NCI-H1092 treated with DMSO at 0.1 percent for 48 hours (cell line): ENCODE measurements around the gene GAP43.

Experiments used
- DNase-seq: peaks from one replicate; lab custom pipeline; 2025; lab: John Stamatoyannopoulos, UW

Gene GAP43

GRCh38 chr3:115623044-115623868 is at the start of gene GAP43:
GAP43 (plus strand) TSS chr3:115623510; CDS start chr3:115623690, 180 bp downstream.
- DNase-seq, result peak; percentile 77

DNA sequence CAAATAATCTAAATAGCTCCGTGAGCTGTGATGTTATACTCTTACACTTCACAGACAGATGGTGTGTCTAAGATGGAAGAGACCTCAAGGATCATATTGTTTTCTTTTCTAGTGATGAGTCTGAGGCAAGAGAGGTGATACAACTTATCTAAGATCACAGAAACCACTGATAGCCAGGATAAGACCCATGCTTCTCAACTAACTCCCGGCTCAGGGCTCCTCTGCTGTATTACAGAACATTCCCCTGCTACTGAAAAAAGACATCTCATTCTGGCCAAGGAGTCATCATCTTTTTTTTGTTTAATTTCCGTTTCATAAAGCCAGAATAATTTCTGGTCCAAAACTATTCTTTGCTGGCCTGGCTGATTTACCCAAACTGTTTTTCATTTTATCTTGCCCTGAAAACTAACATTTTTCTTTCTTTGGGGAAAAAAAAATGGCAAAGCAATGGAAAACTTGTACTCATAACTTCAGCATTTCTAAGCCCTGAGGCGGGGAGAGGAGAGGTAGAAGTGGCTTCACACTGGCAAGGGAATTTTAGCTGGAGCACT is 46.9 kb upstream of the GAP43 start:
- no peak for DNase-seq

GRCh38 chr3:115577000-115577399 is 46.3 kb upstream of the GAP43 start:
- DNase-seq, result no peak

GRCh38 chr3:115578331-115578730 is 45.0 kb upstream of the GAP43 start:
- DNase-seq, result no peak

- no peak for DNase-seq
These were observed 42.7 kb upstream of the GAP43 start for GRCh38 chr3:115580566-115580965.

- DNase-seq, result no peak
These were observed 41.8 kb upstream of the GAP43 start for GRCh38 chr3:115581362-115582135.

DNA sequence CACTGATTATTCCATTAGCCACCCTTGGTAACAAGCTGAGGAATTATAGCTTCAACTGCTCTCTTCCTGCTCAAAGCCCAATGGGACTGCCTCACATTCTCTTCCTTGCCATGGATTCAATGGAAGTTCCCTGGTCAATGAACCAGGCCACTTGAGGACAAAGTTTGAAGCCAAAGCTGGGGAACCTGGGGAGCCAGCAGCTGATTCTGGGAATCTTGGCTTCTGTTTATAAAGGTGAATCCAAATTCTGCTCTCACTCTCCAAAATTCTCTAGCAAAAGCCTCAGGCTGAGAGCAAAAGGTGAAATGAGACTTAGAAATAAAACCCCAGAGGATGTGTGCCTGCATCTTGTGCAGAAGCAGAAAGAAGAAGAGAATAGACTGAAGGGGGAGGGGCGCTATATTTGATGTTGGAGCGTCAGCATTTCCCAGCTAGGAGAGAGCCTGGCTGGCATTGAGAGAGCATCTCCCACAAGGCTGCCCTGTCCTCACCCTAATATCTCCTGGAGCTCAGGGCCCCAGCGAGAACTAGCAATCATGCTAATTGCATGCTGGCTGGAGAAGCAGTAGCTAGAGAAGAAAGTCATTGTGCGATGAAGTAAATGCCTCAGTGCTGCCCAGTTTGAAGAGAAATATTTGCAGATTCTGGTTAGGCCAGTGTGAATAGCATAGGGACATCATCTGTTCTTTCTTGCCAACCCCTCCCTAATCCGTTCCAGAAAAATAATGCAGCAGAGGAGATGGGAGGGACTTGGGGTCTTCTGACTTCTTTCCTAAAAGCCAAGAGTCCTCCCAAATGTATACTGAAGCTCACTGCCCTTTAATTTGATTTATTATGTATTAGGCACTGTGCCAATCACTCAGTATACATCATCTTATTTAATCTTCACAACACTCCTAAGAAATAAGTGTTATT is 34.9 kb upstream of the GAP43 start:
- no peak for DNase-seq

- no peak for DNase-seq
These were observed 32.4 kb upstream of the GAP43 start for GRCh38 chr3:115590873-115591272.

GRCh38 chr3:115595611-115596275 is 27.6 kb upstream of the GAP43 start:
- DNase-seq, result no peak

DNA sequence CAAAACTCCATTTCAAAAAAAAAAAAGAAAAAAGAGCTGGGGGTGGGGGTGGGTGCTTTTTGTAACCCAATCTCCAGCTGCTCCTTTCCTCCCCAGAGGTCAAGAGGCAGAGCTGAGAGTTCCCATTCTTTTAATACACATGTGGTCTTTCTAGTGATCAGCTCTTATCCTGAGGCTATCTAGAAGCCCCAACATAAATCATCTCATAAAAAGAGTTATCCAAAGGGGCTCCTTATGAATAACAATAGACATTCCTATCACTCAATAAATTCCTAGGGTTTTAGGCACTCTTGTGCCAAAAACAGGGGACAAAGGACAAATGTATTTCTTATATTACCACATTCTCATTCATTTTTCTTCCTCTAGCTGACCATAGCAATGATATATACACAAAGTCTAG is 25.1 kb upstream of the GAP43 start:
- no peak for DNase-seq

- no peak for DNase-seq
These were observed 21.1 kb upstream of the GAP43 start for GRCh38 chr3:115602194-115602593.

- DNase-seq, result no peak
These were observed 11.7 kb upstream of the GAP43 start for GRCh38 chr3:115611630-115612029.

DNA sequence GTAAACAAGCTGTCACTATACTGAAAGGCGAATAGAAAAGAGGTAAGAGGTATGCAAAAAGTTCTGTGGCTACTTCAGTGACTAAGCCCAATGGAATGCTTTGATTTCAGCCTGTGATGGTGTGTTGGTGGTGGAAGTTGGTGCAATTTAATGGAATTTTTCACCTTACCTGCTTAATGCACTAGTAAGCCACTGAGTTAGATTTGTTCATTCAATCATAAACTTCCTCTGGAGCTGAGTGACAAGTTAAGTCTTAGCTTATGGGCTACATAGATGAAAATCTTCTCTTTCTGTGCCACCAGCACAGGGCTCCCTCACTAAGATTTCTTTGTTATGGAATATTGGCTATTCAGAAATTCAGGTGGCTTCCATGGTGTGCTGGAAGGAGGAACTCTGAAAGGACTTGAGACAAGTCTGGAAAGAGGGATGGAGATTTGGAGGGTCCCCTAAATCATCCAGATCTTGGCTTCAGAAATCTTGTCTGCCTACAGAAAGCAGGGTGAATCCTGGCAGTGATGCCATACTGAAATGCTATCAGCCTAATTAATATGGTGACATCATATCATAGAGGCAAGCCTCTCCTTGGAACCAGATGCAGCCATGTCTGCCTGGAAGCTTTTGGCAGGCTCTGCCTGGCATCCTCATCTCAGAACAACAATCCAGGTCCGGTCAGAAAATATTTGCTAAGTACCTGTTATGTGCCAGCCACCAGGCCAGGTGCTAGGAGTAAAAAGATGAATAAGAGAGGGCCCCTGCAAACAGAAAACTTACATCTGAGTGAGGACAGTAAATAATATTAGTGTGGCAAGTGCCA is 8.1 kb upstream of the GAP43 start:
- DNase-seq, result no peak

- DNase-seq, result no peak
These were observed 6.8 kb upstream of the GAP43 start for GRCh38 chr3:115616461-115616860.

DNA sequence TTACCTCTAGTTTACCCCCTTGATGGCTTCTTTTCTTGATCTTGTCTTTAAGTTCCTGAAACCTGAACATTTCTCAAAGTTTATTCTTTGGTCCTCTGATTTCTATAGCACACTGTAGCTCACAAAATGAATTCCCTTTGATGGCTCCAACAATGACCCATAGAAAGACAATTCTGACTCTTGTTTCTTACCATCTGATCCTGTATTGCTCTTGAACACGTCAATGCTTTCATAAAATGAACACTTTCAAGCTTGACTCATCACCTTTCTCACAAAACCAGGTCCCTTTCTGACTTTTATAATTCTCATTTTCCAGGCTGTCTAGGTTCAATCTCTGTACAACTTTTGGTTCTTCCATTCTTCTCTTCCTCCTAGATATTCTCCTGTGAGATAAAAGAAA is 5.7 kb upstream of the GAP43 start:
- DNase-seq, result no peak

DNA sequence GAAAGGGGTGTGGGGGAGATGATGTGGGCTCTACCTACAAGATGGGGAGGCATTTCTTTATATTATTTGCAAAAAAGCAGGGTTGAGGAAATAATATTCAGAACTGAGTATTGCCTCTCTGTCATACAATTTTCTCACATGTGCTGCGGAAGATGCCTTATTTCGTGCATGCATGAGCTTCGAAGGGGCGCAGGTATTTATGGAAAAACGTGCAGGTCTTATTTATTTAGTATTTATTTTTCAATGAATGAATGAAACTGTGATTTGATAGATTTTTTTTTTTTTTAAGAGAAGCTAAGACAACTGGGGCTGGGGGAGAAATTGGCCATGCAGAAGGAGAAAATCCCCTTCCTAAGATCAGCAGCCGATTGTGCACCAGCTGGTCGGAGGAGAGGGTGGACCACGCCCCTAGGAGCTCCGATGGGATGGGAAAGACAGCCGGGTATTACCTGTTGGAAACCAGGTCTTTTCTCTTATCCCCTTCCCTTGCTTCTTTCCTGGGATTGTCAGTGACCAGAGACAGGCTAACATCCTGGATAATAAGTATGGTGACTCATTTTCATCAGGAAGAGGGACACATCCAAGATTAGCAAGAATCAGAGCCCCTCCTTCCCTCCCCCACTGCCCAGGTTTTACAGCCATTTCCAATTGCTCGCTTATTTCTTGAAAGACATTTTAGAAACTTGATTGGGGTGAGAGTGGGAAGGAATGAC is 875 bp downstream of the GAP43 start:
- no peak for DNase-seq

GRCh38 chr3:115624901-115625300 is 1.6 kb downstream of the GAP43 start:
- DNase-seq, result no peak

DNA sequence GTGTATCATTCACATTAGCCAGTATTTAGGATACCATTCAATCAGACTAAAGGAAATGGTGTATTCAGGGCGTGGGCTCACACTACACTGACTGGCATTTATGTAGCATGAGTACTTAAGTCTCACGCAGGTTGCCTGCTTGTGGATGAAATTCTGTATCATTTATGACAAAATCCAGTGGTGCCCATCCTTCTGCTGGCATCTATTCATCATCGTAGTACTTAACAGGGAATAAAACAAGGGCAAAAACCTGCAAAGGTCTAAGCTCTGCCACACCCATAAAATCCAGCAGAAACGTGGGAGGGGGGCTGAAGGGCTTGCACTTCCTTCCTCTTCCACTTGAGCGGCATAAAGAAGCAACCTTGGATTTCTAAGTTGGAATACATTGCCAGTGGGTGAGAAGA is 2.7 kb downstream of the GAP43 start:
- DNase-seq, result no peak

GRCh38 chr3:115626721-115627120 is 3.4 kb downstream of the GAP43 start:
- DNase-seq, result no peak
